SK-MEL-5 (cell line): ENCODE data around the gene EDEM2. TPM values are rescaled to one million over a fixed set of nuclear protein-coding genes. Genes with fewer than 3 reads are reported as not detected.
"Not testable (repeated sequence)": the region's sequence is repeated elsewhere in the genome, so short reads cannot be mapped to it uniquely, and the experiment has no call there.

Experiments used
- DNase-seq: peaks from one replicate; pipeline ENCODE4 v3.0.0-alpha.2; 2016; ENCODE audit warnings: low read depth, low spot score
- in situ Hi-C: cut with HindIII; loops from 2 replicates; pipeline ENCODE4 v1.10.0; 2016; ENCODE audit warnings: low sequenced_read_pairs, high pct_unique_total_duplicates, low pct_unique_long_range_greater_than_20kb
- total RNA-seq: library from RNA; depleted of rRNA; stranded (reverse); fragments of >200 nt; shearing (Covaris generic); gene quantifications from 2 replicates; pipeline ENCODE4 v1.2.3, GENCODE V29; 2014

Gene EDEM2
- total RNA-seq, 1 experiment from 2014 or later = 103 TPM

- DNase-seq = no peak
- in situ Hi-C loops = no loop called here
Measured at GRCh38 chr20:35173576-35174192, 26.5 kb upstream of the EDEM2 start.

- no peak for DNase-seq
- in situ Hi-C loops = no loop called here
Measured at GRCh38 chr20:35172434-35172806, 25.3 kb upstream of the EDEM2 start.

GRCh38 chr20:35171753-35172433 lies 24.8 kb upstream of the EDEM2 start, which contains the start of gene PROCR:
Gene PROCR (plus strand): TSS chr20:35172072. CDS start chr20:35172155, 83 bp downstream.
- DNase-seq = peak; percentile 74
- in situ Hi-C loops = no loop called here

GRCh38 chr20:35171438-35171752 lies 24.3 kb upstream of the EDEM2 start:
- in situ Hi-C loops = no loop called here
- DNase-seq = no peak

- DNase-seq, in situ Hi-C loops: not testable (repeated sequence)
Measured at GRCh38 chr20:35168701-35169409, 21.7 kb upstream of the EDEM2 start.

GRCh38 chr20:35167787-35168186 lies 20.7 kb upstream of the EDEM2 start:
- in situ Hi-C loops = no loop called here
- no peak for DNase-seq

- in situ Hi-C loops = no loop called here
- no peak for DNase-seq
Measured at GRCh38 chr20:35166242-35166830, 19.2 kb upstream of the EDEM2 start.

- in situ Hi-C loops = no loop called here
- no peak for DNase-seq
Measured at GRCh38 chr20:35165221-35166185, 18.4 kb upstream of the EDEM2 start.

GRCh38 chr20:35164531-35164930 lies 17.4 kb upstream of the EDEM2 start:
- in situ Hi-C loops = not testable (repeated sequence)

GRCh38 chr20:35160341-35160740 lies 13.2 kb upstream of the EDEM2 start:
- in situ Hi-C loops, DNase-seq: not testable (repeated sequence)

More at GRCh38 chr20:35164531-35164930, 17.4 kb upstream of the EDEM2 start:
- DNase-seq = not testable (repeated sequence)

GRCh38 chr20:35156978-35157377 lies 9.8 kb upstream of the EDEM2 start:
- in situ Hi-C loops = no loop called here

GRCh38 chr20:35155936-35156335 lies 8.8 kb upstream of the EDEM2 start:
- in situ Hi-C loops = no loop called here
- DNase-seq = no peak

More at GRCh38 chr20:35156978-35157377, 9.8 kb upstream of the EDEM2 start:
- no peak for DNase-seq

- DNase-seq = no peak
- in situ Hi-C loops = no loop called here
Measured at GRCh38 chr20:35151736-35152135, 4.6 kb upstream of the EDEM2 start.

- in situ Hi-C loops = no loop called here
- DNase-seq = no peak
Measured at GRCh38 chr20:35150846-35151579, 3.9 kb upstream of the EDEM2 start.

- in situ Hi-C loops, DNase-seq: not testable (repeated sequence)
Measured at GRCh38 chr20:35147575-35148071, 487 bp upstream of the EDEM2 start.

- in situ Hi-C loops = no loop called here
- peak; percentile 31 for DNase-seq
Measured at GRCh38 chr20:35146299-35146919, 727 bp downstream of the EDEM2 start.
